Lung (tissue), 12 donors: ENCODE results near the gene KCNQ5. TPM values are rescaled to one million over a fixed set of nuclear protein-coding genes. Genes with fewer than 3 reads are reported as not detected.

Experiments
- ATAC-seq: fragments of 200-7000 bp; cut with Tn5 transposase; one replicate; pipeline ENCODE4 v1.9.1; 2020; ENCODE audit warnings: moderate number of reproducible peaks; ENCODE audit not compliant: insufficient read depth, low FRiP score
- DNase-seq, 3 donors: peaks; one replicate each; pipeline ENCODE4 v3.0.0-alpha.2; 2013 to 2017
- H3K27ac ChIP-seq, 2 donors: one replicate each; pipeline ENCODE4 v1.5.1; 2013; ENCODE audit warnings: mild to moderate bottlenecking in 2 of 2, moderate library complexity in 2 of 2, control low read depth in 1 of 2, inconsistent platforms in 1 of 2, low read depth in 1 of 2, low read length in 1 of 2
- H3K27me3 ChIP-seq, 3 donors: one replicate each; pipeline ENCODE4 v1.5.1; 2013; ENCODE audit warnings: low read length in 2 of 3; ENCODE audit not compliant: control insufficient read depth in 3 of 3, insufficient read depth in 3 of 3
- H3K36me3 ChIP-seq, 4 donors: one replicate each; pipeline ENCODE4 v1.5.1; 2013; ENCODE audit warnings: low read length in 4 of 4, mild to moderate bottlenecking in 1 of 4, moderate library complexity in 1 of 4; ENCODE audit not compliant: control insufficient read depth in 4 of 4, insufficient read depth in 4 of 4
- H3K4me1 ChIP-seq, 5 donors: one replicate each; pipeline ENCODE4 v1.5.1; 2013; ENCODE audit warnings: low read length in 5 of 5, mild to moderate bottlenecking in 2 of 5, moderate library complexity in 1 of 5; ENCODE audit not compliant: control insufficient read depth in 5 of 5, insufficient read depth in 5 of 5
- H3K4me3 ChIP-seq: one replicate; pipeline ENCODE4 v1.5.1; 2013; ENCODE audit warnings: mild to moderate bottlenecking, control low read depth, moderate library complexity
- H3K9ac ChIP-seq, 2 donors: one replicate each; pipeline ENCODE4 v1.5.1; 2013; ENCODE audit warnings: low read length in 2 of 2, control low read depth in 1 of 2; ENCODE audit not compliant: insufficient read depth in 1 of 2
- H3K9me3 ChIP-seq, 4 donors: one replicate each; pipeline ENCODE4 v1.5.1; 2013; ENCODE audit warnings: low read length in 3 of 4, mild to moderate bottlenecking in 1 of 4, moderate library complexity in 1 of 4; ENCODE audit not compliant: control insufficient read depth in 4 of 4, insufficient read depth in 3 of 4
- CTCF ChIP-seq: IDR thresholded peaks from 2 replicates; pipeline ENCODE4 v1.5.1; 2012; ENCODE audit warnings: mild to moderate bottlenecking; ENCODE audit errors: control extremely low read depth, extremely low read depth
- WGBS, 2 donors: extraction: QIAGEN DNeasy Blood & Tissue Kit; methylation state at CpG; one replicate each; pipeline ENCODE4 v1.1.7; 2013; 5-methylcytosine and 5-hydroxymethylcytosine counted together
- polyA plus RNA-seq, 2 donors: library from polyadenylated mRNA; stranded (reverse); fragments of 200-250 nt; gene quantifications; one replicate each; pipeline ENCODE4 v1.2.1, GENCODE V29; 2013
- total RNA-seq, 2 donors: library from RNA; depleted of rRNA in 1 of 2; stranded (reverse); fragments of >200 nt in 1 of 2; gene quantifications; one replicate each; pipeline ENCODE4 v1.2.1, GENCODE V29; 2014 to 2021
- donor health status: control.
- donor health status: control.
- donor health status: Bipolar disorder and iron deficiency.
- donor health status: healthy.
- donor health status: DM: yes; HTN: yes; CAD: no.

Gene KCNQ5
- total and polyA plus RNA-seq, 4 donors = 0.12 to 5.7 (median 0.46) TPM

DNA sequence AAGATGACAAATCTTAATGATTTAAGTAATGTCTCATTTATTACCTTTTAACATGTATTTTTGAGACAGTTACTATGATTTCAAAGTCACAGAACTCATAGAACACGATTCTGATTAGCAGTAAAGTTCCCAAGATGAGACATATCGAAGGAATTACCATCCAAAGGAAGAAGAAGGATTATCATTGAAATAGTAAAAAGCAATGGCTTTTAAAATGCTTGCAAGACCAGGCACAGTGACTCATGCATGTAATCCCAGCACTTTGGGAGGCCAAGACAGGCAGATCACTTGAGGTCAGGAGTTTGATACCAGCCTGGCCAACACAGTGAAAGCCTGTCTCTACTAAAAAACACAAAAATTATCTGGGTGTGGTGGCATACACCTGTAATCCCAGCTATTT is 384.3 kb downstream of the KCNQ5 start:
- Histone ChIP-seq H3K27me3 (no peaks in the 10 kb centered on the region), H3K27ac (no peak overlapping the region), H3K9me3 (no peaks in the 10 kb centered on the region), H3K36me3 (no peaks in the 10 kb centered on the region), H3K9ac (no peak overlapping the region), H3K4me3 (no peak overlapping the region), H3K4me1 (no peaks in the 10 kb centered on the region)
- 71 to 85% methylated on average over 2 of the region's 2 CpGs for WGBS, 2 donors
- DNase-seq (no peak), ATAC-seq (no peak)
- no peak for TF ChIP-seq CTCF

DNA sequence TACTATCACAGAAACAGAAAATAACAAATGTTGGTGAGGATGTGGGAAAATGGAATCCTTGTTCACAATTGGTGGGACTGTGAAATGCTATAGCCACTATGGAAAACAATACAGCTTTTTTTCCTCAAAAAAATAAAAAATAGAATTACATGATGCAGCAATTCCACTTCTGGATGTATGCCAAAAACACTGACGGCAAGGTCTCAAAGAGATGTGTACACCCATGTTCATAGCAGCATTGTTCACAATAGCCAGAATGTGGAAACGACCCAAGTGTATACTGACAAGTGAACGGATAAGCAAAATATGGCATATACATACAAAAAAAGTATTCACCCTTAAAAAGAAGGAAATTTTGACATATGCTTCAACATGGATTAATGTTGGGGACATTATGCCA is 390.1 kb downstream of the KCNQ5 start:
- TF ChIP-seq CTCF = no peak
- Histone ChIP-seq H3K36me3 (no peaks in the 10 kb centered on the region), H3K27me3 (no peaks in the 10 kb centered on the region), H3K9ac (no peak overlapping the region), H3K9me3 (no peaks in the 10 kb centered on the region), H3K27ac (no peak overlapping the region), H3K4me1 (no peaks in the 10 kb centered on the region), H3K4me3 (no peak overlapping the region)
- DNase-seq = no peak
- 67 to 73% methylated on average over 3 of the region's 3 CpGs for WGBS, 2 donors
- ATAC-seq = no peak

DNA sequence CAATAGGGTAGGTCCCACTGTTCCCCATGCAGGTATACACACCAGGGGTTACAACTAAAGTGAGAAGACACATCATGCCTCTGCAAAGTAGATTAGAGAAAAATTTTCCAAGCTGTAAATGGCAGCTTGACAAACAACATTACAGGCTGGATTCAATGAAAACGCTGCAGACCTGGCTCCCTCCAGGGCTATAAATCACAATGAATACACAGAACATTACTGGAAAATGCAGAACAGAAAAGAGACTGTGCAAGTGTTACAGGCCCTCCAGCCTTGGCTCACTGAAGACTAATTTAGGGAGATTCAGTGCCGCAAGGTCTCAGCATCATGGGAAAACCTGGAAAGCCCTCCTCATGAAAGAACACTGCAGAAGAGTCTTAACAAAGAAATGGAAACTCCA is 395.6 kb downstream of the KCNQ5 start:
- DNase-seq (no peak), ATAC-seq (no peak)
- Histone ChIP-seq H3K4me3 (no peak overlapping the region), H3K36me3 (no peaks in the 10 kb centered on the region), H3K9me3 (no peaks in the 10 kb centered on the region), H3K9ac (no peak overlapping the region), H3K4me1 (no peaks in the 10 kb centered on the region), H3K27ac (no peak overlapping the region), H3K27me3 (no peaks in the 10 kb centered on the region)
- TF ChIP-seq CTCF = no peak
- WGBS, 2 donors = 70 to 81% methylated on average over 2 of the region's 2 CpGs

DNA sequence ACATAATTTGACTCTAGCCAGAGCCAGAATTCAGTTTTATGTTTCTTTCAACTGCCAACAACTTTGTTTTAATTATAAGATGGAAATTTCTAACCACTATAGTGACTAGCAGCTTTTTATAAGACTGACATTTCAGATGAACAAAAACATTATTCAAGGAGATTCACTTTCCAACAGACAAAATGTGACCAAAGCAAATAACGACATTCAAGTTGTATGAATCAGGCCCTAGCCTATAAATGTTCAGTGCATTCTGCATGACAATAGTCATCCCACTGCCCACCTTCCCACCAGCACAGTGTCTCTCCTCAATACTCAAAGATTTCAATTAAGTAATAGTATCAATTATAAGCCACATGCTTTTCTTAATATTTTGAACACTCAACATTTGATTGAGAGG is 402.7 kb downstream of the KCNQ5 start:
- no peak overlapping the region for H3K4me3 ChIP-seq
- no peak for ATAC-seq

More for the DNA sequence above, 402.7 kb downstream of the KCNQ5 start:
- no peak for DNase-seq
- no peak for TF ChIP-seq CTCF
- no peaks in the 10 kb centered on the region for H3K27me3 ChIP-seq
- no peaks in the 10 kb centered on the region for H3K4me1 ChIP-seq
- H3K9me3 ChIP-seq = no peaks in the 10 kb centered on the region
- no peak overlapping the region for H3K9ac ChIP-seq
- H3K27ac ChIP-seq = no peak overlapping the region
- H3K36me3 ChIP-seq = no peaks in the 10 kb centered on the region
- WGBS, 2 donors = 85 to 97% methylated on average over 1 of the region's 1 CpG
